HCEC 1CT (cell line): ENCODE data around the gene GALNT7.

Experiments
- DNase-seq: peaks from one replicate; pipeline ENCODE4 v3.0.0-alpha.2; 2017

Gene GALNT7

DNA sequence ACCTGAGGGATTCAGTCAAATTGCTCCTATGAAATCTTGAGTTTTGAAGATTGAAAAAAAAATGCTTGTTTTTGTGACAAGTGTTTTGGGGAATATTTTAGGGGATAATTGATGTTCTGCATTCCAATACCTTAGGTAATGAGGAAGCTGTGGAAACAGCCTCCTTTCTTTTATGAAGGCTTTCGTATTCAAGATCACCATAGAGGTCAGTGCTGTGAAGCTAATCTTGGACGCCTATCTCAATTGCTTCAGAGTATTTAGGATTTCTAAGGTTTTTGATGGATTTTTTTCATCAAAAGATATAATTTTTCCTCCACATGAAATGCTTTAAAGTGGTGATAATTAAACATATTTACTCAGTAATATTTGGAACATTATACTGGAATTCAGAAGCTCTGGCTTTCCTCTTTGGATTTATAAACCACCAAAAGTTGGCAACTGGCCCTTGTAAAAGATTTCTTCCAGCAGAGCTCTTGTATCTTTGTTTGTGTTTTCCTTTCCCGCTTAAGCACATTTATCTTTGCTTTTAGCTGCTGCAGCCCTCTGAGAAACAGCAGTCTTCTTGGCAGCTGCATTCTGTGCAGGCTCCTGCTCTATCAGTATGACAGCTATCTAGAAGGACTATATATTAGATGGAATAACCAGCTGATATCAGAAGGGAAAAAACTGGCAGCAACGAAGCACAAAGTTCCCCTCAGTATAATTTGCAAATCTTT, 101.9 kb downstream of the GALNT7 start:
- no peak for DNase-seq

DNA sequence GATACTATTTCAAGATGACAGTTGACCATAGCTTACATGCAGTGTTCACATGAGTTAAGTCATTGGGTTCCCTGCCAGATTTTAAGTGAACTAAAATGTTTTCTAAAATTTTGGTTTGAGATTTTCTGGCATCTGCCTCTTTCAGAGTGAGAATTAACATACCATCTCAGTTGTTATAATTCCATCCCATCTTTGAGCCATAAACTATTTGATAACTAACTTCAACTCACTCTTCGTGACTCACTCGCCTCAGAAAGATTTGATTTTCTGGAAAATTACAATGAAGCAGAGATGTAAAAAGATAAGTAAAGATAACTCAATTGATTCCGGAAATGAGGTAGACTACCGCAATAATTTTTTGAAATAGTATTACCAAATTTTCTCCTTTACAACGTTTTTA, 103.7 kb downstream of the GALNT7 start:
- DNase-seq: no peak

DNA sequence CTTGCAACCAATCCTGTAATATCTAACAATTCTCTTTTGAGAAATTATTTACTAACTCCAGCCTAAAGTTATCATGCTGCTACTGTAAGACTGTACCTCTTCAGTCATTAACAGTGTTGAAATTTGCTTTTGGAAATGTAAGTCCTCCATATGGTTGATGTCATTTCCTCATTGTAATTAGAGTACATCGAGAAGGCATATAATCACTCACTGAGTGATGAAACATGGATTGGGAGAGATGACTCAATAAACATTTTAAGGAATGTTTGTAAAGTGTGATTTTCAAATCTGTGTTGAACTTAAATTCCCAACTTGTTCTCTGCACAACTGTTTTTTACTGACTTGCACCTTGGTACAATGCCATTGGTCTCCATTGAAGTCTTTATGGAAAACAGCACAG, 104.4 kb downstream of the GALNT7 start:
- DNase-seq: peak; percentile 78

DNA sequence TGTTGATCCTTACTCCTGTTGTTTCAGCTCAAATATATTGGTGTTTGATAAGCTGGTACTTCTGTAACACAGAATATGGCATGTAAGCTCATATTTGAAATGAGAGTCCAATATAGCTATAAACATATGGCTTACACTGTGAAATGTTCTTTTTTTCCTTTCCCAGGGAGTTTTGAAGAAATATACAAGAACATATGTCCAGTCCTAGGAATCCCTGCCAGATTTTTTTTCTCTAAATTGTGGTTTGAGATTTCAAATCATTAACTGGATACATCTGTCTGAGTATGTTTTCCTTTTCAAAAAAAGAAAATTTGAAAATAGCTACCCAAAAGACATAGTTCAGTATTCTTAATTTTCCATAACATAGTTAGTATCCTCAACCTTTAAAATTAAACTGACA, 105.3 kb downstream of the GALNT7 start:
- DNase-seq: no peak

DNA sequence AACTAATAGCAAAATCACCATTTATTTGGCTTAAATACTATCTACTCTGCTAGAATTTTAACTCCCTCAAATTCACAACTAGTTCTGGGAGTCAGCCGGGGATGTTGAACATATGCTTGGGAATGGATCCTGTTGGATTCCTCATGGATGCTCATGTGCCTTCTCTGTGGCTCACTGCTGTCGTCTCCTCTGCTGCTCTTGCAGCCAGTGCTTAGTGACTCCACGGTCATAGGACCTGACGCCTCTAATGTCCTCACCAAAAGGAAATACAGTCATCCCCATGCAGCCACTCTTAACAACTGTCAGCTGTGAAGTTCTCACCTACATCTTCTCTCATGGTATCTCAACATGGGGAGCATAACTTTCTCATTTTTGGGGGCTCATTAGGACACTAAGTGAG, 106.1 kb downstream of the GALNT7 start:
- no peak for DNase-seq

DNA sequence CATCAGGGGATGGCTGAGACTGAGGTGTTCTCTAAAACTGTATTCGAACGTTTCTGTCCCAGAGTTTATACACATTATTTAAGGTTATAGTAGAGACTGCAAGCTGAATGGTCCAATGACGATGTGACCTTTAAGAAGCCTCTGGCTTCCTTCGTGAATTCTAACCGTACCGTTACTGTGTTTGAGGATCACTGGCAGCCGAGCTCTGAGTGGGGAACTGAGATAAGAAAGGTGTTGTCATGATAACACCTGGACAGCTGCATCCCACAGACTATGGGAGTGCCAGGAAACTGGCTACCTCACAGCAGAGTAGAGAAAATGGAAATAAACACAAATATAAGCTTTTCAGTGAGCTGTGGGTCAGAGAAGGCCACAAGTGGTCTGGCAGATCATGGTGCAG, 106.5 kb downstream of the GALNT7 start:
- DNase-seq: no peak

DNA sequence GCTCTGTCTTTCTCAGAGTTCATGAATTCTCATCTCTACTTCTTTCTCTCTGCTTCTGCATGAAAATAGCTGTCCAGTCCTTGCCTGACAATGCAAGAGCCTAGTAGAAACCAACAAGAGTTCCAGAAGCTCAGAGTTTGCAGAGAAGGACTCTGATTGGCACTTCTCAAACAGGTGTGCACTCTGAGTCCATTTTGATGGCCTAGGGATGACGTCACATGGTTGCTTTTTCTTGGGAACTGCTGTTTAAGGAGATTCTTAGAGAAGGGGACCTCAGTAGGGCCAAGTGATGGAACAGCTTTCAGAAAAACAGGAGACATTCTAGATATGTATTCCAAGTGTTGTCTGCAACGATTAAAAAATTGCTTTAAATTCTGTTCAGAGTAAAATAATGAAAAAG, 108.7 kb downstream of the GALNT7 start:
- DNase-seq: no peak

DNA sequence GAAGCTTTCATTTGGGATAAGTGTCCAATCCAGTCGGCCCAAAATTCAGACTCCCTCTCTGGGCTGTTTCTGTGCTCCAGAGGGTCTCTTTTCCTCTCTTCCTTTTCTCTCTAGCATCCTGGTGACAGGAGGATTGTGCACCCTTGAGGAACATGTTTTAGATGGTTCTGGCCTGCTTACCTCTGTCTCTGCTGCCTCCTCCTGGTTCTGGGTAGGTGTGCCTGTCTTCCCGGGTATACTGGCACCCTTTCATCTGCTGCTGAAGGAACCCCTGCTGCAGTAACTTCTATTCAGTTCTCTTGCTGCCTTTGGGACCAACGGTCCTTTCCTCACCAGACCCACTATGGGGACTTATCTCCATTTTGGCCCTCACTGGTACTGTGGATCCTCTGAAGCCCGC, 112.4 kb downstream of the GALNT7 start:
- DNase-seq: no peak

DNA sequence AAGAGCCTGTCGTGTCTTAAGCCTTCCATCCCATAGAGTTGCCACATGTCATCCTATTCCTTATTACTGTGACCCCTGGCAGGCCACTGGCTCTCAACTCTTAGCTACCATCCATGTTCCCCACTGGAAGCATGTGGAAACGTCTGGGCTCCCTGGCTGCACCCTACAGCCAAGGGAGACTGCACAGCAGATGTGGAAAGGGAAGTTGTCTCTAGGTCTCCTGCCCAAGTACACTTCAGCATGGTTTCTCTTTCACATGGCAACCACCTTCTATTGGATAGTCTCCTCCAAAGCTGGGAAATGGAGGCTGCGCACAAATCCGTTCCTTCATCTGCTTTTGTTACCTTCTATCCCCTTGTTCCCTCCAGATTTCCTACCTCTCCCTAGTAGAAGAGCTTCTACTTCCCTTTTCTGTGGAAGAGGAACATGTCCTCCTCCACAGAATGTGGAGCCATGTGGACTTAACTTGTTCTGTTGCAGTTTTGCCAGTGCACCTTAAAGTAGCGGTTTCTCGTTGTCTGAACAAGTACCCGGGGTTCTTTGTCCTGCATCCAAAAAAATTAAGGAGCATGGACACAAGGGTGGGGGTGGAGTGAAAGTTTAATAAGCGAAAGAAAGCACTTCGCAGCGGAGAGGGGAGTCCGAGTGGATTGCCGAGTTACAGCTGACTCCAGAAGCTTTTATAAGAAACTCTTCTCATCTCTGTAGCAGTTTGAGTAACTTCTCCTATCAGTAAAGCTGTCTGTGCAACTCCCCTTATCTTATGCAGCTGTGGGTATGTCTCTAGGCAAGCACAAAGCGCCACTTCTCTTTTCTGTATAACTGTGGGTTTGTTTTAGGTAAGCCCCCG, 113.0 kb downstream of the GALNT7 start:
- no peak for DNase-seq

DNA sequence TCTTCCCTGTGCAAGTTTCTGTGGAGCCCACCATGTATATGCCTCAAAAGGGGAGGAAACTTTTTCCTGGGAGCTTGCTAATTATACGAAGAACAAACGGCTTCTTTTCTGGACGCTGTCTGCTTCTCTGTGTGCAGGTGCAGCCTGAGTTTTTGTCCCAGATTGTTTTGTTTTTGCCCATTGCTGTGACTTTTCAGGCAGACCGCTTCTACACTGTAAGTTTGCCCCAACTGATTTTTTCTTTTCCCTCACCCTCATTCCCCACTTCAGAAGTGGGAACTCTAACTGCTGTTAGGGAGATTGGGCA, 113.6 kb downstream of the GALNT7 start:
- no peak for DNase-seq

DNA sequence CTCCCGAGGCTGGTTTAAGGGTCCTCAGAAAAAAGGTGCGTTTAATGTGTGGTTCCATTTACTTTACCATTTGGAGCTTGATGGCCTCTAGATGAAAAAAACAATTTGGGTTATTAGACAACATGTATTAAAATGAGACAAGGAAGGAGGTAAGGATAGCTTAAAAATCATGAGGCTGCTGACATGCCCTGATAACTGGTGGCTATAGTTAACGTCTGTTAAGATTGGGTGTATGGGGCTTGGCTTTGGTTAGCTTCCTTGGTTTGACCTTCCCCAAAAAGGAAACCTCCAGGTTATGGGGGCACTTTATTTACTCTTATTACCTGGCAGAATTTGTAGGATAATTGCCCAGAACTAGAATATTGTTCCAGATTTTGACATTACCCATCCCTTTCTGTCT, 114.0 kb downstream of the GALNT7 start:
- no peak for DNase-seq

DNA sequence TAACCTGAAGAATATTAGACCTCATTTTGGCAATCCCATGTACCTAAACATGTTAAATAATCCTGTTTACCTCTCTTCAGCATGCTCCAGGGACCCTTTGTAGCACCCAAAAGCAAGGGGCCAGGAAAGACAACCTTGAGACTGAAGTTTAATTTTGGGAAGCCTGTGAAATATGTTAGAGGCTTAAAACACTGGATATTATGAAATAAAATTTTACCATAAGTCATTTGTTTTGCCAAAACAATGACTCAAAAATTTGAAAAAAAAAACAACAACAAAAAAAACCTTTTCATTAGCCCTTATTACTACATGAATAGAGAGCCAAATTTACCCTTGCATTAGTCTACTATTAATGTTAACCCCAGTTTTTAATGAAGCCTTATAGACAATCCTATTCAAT, 115.9 kb downstream of the GALNT7 start:
- no peak for DNase-seq

DNA sequence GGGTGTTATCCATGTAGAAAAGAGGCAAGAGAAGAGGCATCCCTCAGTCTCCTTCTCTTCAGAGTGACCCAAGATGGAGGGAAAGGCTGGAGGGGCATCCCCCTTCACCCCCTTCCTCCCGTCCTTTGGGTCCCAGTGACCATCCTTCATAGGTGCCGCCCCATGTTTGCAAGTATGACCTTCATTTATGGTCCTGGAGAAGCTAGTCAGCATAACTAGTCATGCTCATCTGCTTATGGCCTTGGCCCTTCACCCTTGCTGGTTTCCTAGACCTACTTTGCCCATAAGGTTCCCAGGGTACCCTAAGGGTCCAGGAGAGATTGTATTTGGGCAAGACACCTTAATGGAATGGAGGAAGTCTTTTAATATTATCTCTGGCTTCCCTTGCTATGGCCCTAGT, 118.9 kb downstream of the GALNT7 start:
- no peak for DNase-seq

DNA sequence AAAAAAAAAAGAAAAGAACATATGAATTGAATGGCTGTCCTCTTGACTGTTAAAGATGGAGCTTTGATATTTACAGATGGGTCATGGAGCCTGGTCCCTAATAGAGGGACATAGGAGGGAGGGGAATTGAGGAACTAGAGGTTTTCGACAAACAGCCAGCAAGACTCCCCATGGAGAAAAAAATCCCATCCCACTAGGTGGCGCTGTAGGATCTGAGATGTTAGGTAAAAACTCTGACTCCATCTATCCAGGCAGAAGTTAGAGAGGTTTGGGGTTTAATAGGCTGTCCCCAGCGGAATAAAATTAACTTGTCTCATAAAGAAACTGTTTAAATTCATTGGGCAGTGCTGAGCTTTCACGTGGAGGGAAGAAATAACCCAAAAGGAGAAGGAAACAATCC, 119.7 kb downstream of the GALNT7 start:
- DNase-seq: peak; percentile 8

DNA sequence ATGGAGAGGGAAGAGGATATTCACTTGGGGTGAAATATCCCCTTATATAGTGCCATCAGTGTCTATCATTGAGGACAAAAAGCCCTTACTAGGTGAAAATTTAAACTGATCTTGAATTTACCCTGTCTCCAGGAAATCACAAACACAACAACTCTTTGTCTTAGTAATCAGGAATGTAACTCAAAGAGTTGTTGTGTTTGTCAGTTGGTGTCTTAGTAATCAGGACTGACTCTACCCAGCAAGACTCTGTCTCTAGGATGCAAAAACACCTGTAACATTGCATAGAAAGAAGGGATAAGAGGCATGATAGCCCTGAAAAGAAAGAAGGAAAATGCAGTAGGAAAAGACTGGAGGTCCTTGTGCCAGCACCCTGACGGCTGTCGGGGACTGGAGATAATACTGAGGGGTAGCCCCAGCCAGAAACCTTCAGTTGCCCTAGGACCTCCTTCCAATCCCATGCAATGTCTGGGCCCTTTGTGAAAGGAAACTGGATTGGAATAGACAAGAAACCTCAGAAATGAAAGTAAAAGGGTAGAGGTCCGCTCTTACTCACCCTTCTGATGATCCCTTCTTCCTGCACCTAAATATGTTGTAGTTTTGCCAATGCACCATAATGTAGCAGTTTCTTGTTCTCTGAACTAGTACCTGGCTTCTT, 120.2 kb downstream of the GALNT7 start:
- DNase-seq: no peak

DNA sequence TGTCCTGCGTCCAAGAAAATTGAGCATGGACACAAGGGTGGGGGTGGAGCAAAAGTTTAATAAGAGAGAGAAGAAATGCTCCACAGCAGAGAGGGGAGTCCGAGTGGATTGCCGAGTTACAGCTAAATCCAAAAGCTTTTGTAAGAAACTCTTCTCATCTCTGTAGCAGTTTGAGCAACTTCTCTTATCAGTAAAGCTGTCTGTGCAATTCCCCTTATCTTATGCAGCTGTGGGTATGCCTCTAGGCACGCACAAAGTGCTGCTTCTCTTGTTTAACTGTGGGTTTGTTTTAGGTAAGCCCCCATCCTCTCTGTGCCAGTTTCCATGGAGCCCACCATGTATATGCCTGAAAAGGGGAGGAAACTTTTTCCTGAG, 120.7 kb downstream of the GALNT7 start:
- no peak for DNase-seq

DNA sequence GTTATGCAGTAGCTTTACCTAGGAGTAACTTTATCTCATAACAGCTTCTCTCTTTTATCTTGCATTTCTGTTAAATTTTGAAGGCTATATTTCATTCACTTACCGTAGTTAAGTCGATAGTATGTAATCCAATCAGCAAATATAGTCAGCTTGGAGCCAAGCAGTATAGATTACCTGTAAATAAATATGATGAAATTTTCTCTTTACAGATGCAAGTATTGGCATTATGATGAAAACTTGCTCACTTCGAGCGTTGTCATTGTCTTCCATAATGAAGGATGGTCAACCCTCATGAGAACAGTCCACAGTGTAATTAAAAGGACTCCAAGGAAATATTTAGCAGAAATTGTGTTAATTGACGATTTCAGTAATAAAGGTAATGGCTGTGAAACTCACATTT, 123.3 kb downstream of the GALNT7 start:
- no peak for DNase-seq

DNA sequence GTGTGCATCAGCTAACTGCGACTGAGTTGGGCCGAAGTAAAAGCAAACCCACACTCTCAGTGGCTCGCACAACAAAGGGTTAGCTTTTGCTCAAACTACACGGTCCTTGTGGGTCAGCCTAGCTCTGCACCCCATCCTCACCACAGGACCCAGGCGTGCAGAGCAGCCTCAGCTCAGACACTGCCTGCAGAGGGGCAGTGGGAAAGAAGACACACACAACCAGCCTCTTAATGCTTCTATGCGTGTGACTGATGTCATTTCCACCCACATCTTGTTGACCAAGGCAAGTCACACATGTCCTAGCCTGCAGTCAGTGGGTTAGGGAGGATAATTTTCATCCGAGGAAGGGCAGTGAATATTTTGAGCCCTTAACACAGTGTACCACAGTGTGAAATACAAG, 125.1 kb downstream of the GALNT7 start:
- no peak for DNase-seq

DNA sequence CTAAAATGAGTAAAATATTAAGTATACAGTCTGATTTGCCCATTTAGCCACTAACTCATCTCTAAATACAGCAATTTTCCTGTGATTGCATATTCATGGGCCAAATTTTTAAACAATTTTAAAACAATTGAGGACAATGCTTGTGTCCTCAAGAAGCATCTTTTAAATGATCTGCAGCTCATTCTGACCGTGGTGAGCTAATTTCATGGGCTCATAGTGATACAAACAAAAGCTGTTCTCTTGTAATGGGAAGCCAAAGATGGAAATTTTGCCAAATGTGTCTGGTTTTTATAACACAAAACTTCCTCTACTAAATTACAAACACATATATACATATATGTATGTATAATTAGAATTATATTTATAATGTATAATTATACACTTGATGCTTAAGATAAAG, 125.8 kb downstream of the GALNT7 start:
- DNase-seq: no peak

DNA sequence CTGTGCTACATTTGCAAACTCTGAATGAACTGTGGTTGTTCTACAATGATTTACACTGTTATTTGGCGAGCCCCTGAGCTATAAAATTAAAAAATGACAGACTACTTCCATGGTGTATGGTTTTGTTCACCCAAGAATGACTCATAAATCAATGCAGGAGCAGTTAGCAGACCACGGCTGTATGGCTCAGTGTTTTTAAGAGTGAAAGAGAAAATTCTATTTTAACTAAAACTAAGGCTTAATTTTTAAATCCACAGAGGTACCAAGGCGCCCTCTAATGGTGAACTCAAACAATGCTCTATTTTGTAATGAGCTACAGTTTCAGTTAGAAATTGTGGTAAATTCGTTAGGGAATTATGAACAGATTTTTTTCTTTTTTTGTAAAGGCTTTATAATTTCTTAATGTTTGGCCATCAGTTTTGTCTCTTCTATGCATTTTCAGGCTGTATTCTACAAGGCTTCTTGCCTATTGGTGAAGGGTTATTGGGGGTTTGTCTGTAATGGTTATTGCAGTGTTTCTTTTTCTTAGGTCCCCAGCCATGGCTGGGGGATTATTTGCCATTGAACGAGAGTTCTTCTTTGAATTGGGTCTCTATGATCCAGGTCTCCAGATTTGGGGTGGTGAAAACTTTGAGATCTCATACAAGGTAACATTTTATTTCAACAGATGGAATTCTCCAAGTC, 133.0 kb downstream of the GALNT7 start:
- peak; percentile 37 for DNase-seq

DNA sequence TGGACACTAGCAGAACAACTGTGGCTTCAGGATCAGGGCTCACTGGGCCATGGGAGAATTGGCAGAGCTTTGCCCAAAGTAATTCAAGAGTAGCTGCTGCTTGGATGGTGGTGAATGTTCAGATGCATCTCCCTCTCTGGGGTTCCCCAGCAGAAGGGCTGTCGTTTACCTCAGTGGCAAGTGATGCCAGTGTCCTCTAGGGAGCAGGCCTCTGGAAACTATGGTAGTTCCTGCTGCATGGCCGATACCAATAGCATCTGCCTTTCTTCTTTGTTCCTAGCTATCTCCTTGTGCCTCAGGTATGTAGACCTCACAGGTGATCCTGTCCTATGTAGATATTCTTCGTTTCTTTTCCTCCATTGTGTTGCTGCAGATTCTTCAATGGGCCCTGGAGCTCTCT, 139.2 kb downstream of the GALNT7 start:
- DNase-seq: no peak

DNA sequence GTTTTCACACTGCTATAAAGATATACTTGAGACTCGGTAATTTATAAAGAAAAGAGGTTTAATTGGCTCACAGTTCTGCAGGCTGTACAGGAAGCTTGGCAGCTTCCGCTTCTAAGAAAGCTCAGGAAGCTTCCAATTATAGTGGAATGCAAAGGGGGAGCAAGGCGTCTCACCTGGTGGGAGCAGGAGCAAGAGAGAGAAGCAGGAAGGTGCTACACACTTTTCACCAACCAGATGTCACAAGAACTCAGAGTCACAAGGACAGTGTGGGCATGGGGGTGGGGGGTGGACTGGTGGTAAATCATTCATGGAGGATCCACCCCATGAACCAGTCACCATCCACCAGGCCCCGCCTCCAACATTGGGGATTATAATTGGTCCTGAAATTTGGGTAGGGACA, 142.8 kb downstream of the GALNT7 start:
- DNase-seq: no peak

DNA sequence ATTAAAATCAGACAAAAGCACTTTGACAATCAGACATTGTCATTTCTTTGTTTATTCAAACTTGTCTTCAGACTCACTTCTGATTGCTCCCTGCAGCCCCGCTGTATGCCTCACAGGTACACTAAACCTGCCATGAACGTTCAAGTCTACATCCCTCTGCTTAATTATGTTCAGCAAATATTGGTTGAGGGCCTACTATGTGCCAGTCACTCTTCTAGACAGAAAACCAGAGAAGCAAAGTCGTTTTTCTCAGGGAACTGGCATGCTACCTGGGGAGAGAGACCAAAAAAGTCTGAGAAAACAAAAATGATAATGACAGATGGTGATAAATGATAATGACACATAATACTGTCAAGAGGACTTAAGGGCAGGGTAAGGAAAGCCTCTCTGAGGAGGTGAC, 146.1 kb downstream of the GALNT7 start:
- DNase-seq: no peak

DNA sequence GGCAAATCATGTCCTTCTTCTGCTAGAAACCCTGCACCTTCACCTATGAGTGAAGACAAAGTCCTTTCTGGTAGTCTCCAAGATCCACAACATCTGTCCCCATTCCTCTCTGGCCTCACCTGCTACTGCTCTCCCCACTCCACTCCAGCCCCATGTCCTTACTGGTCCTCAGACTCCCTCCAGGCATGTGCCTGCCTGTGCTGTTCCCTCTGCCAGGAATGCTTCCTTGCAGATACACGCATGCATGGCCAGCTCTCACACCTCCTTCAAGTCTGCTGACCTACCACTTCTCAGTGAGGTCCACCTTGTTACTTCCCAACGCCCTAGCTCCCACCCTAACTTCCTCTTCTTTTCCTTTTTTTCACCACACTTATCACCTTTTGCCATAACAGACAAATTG, 147.4 kb downstream of the GALNT7 start:
- DNase-seq: no peak
